GM04503 (cell line): ENCODE data around the gene NUDC.
"Not testable (repeated sequence)": the region's sequence is repeated elsewhere in the genome, so short reads cannot be mapped to it uniquely, and the experiment has no call there.

Experiments
- DNase-seq: peaks from one replicate; pipeline ENCODE4 v3.0.0-alpha.2; 2012; ENCODE audit warnings: low read depth

The NUDC gene

GRCh38 chr1:26989403-26990109 is 68.0 kb downstream of the NUDC start:
- not testable (repeated sequence) for DNase-seq

- DNase-seq = no peak
These were observed 70.0 kb downstream of the NUDC start for GRCh38 chr1:26991310-26992116.

GRCh38 chr1:26993237-26994019 is 71.9 kb downstream of the NUDC start, which contains the start of gene TRNP1:
TRNP1 (plus strand) TSS chr1:26993692; CDS start chr1:26993787, 95 bp downstream.
- no peak for DNase-seq

GRCh38 chr1:26994020-26994786 is 72.7 kb downstream of the NUDC start:
- no peak for DNase-seq

GRCh38 chr1:26994787-26995517 is 73.4 kb downstream of the NUDC start:
- no peak for DNase-seq

- peak; percentile 64 for DNase-seq
These were observed 74.5 kb downstream of the NUDC start for GRCh38 chr1:26996024-26996423.
